ENCODE results near the gene CALCOCO2. TPM values are rescaled to one million over a fixed set of nuclear protein-coding genes. Genes with fewer than 3 reads are reported as not detected.
"Not testable (repeated sequence)": the region's sequence is repeated elsewhere in the genome, so short reads cannot be mapped to it uniquely, and the experiment has no call there.

CALCOCO2 gene
- total and polyA plus RNA-seq, 10 donors = 30.1 to 167 (median 126) TPM

DNA sequence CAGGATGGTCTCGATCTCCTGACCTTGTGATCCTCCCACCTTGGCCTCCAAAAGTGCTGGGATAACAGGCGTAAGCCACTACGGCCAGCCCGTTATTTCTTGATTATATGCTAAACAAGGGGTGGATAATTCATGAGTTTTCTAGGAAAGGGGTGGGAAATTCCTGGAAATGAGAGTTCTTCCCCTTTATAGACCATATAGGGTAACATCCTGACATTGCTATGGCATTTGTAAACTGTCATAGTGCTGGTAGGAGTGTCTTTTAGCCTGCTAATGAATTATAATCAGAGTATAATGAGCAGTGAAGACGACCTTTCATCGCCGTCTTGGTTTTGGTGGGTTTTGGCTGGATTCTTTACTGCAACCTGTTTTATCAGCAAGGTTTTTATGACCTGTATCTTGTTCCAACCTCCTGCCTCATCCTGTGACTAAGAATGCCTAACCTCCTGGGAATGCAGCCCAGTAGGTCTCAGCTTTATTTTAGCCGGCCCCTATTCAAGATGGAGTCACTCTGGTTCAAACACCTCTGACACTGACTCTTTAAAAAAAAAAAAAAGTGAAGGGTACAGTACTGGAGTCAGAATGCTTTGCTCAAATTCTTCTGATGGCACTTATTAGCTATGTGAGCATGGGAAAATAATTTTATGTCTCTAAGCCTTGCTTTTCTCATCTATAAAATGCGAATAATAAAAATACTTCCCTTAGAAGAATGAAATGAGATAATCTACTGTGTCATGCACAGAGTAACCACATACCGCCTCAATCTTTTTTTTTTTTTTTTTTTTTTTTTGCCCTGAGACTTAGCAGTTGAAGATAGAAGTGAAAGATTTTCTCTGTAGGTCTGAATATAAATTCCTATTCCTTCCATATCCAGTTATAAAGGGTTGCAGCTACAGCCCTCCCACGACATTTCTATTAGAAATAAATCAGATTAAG, 5.1 kb upstream of the CALCOCO2 start:
- 83 to 89% (median 87%) methylated on average over 11 of the region's 11 CpGs for WGBS, 5 donors

DNA sequence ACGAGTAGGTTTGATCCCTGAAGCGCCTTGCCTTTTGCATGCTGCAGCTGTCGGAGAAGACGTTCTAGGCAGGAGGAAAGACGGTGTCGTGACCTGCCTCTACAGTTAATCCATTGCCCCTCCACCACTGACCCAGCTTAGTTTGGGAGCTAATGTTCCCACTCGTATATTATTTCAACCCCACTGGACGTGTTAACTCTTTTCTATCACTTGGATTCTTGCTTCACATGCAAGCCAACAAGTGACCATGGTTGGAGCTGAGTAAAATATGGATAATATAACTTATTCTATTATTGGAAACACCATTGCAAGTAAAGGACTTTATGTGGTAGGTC, 681 bp downstream of the CALCOCO2 start:
- 0 to 3% (median 2%) methylated on average over 7 to 8 of the region's 8 CpGs for WGBS, 5 donors
- Histone ChIP-seq H3K4me1 (peaks cover 32 to 60% (median 57%) of the 10 kb centered on the region in 6 donors), H3K36me3 (peaks cover 0 to 17% (median 0%) of the 10 kb centered on the region in 6 donors), H3K9me3 (no peaks in the 10 kb centered on the region), H3K27me3 (replicated peaks in 1 of 7) (no peaks in the 10 kb centered on the region), H3K27ac (peak overlapping the region; percentile 79 to 100 (median 96)), H3K4me3 (peak overlapping the region; percentile 58 to 95 (median 71))
- intact Hi-C loops (cut with DNase I; ENCODE audit: low total_unique reads) = no loop called here
- TF ChIP-seq POLR2AphosphoS5 (IDR thresholded peaks at IDR 0.05) = no peak
- TF ChIP-seq, protein P1, sequence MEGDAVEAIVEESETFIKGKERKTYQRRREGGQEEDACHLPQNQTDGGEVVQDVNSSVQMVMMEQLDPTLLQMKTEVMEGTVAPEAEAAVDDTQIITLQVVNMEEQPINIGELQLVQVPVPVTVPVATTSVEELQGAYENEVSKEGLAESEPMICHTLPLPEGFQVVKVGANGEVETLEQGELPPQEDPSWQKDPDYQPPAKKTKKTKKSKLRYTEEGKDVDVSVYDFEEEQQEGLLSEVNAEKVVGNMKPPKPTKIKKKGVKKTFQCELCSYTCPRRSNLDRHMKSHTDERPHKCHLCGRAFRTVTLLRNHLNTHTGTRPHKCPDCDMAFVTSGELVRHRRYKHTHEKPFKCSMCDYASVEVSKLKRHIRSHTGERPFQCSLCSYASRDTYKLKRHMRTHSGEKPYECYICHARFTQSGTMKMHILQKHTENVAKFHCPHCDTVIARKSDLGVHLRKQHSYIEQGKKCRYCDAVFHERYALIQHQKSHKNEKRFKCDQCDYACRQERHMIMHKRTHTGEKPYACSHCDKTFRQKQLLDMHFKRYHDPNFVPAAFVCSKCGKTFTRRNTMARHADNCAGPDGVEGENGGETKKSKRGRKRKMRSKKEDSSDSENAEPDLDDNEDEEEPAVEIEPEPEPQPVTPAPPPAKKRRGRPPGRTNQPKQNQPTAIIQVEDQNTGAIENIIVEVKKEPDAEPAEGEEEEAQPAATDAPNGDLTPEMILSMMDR (IDR thresholded peaks at IDR 0.05 in 8 of 11, conservative IDR thresholded peaks at IDR 0.05 in 3 of 11) = no peak
- TF ChIP-seq POLR2A (IDR thresholded peaks at IDR 0.05) = no peak
- DNase-seq = no peak

More for the DNA sequence above, 5.1 kb upstream of the CALCOCO2 start:
- TF ChIP-seq, protein P1 (IDR thresholded peaks at IDR 0.05 in 8 of 11, conservative IDR thresholded peaks at IDR 0.05 in 3 of 11) = no peak
- TF ChIP-seq POLR2A (IDR thresholded peaks at IDR 0.05) = no peak
- H3K27ac ChIP-seq = no peak overlapping the region
- H3K4me3 ChIP-seq = no peak overlapping the region
- intact Hi-C loops (cut with DNase I; ENCODE audit: low total_unique reads) = no loop called here
- H3K4me1 ChIP-seq = peaks cover 0 to 6% (median 4%) of the 10 kb centered on the region in 6 donors
- DNase-seq = no peak
- no peaks in the 10 kb centered on the region for H3K9me3 ChIP-seq
- no peaks in the 10 kb centered on the region for H3K36me3 ChIP-seq
- peaks cover 0 to 24% (median 0%) of the 10 kb centered on the region in 7 donors for H3K27me3 ChIP-seq (replicated peaks in 1 of 7)

DNA sequence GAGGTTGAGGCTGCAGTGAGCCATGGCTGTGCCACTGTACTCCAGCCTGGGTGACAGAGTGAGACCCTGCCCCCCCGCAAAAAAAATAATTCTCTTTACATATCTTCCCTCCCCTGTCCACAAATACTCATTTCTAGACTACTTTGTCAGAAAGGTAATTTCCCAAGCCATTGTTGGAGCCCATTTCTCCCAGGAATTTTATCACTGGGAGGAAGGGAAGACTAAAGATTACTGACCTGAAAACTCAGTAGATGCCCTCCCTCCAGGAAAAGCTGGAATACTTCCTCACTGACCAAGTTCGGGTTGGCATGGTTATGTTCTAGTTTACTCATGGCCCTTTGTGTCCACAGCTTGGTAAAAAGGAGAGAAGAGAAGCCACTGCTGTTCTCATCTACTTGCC, 4.1 kb downstream of the CALCOCO2 start:
- no peaks in the 10 kb centered on the region for H3K9me3 ChIP-seq
- DNase-seq = no peak
- H3K36me3 ChIP-seq = peaks cover 0 to 22% (median 0%) of the 10 kb centered on the region in 6 donors
- no peak for TF ChIP-seq POLR2AphosphoS5 (IDR thresholded peaks at IDR 0.05)
- no peak for TF ChIP-seq POLR2A (IDR thresholded peaks at IDR 0.05)
- TF ChIP-seq, protein P1 (IDR thresholded peaks at IDR 0.05 in 8 of 11, conservative IDR thresholded peaks at IDR 0.05 in 3 of 11) = no peak
- intact Hi-C loops (cut with DNase I; ENCODE audit: low total_unique reads) = no loop called here
- H3K27ac ChIP-seq = peak overlapping the region in 2 of 8 donors; percentile 1 to 27
- no peaks in the 10 kb centered on the region for H3K27me3 ChIP-seq (replicated peaks in 1 of 7)
- peaks cover 63 to 94% (median 92%) of the 10 kb centered on the region in 6 donors for H3K4me1 ChIP-seq
- WGBS, 5 donors = 62 to 84% (median 76%) methylated on average over 2 of the region's 2 CpGs
- no peak overlapping the region for H3K4me3 ChIP-seq

DNA sequence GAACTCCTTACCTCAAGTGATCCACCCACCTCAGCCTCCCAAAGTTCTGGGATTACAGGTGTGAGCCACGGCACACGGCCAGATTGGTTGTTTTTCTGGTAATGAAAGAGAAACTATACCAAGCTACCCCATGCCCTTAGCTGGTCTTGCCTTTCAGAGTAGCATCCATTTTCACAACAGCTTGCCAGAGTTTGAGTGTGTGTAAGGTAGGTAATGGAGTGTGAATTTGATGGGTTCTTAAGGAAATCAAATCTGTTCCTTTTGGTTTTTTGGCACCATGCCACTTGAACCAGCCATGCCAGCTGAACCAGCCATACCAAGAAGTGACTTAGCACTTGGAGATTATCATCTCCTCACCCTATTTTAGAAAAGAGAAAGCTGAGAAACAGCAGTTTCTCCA, 5.1 kb downstream of the CALCOCO2 start:
- TF ChIP-seq POLR2A (IDR thresholded peaks at IDR 0.05) = no peak
- no peak for TF ChIP-seq POLR2AphosphoS5 (IDR thresholded peaks at IDR 0.05)
- TF ChIP-seq, protein P1 (IDR thresholded peaks at IDR 0.05 in 8 of 11, conservative IDR thresholded peaks at IDR 0.05 in 3 of 11) = no peak
- Histone ChIP-seq H3K9me3 (no peaks in the 10 kb centered on the region), H3K27me3 (replicated peaks in 1 of 7) (no peaks in the 10 kb centered on the region), H3K36me3 (peaks cover 0 to 22% (median 0%) of the 10 kb centered on the region in 6 donors), H3K27ac (peak overlapping the region in 1 of 8 donors; percentile 14), H3K4me1 (peaks cover 73 to 97% (median 96%) of the 10 kb centered on the region in 6 donors), H3K4me3 (no peak overlapping the region)
- no peak for DNase-seq
- 72 to 91% (median 73%) methylated on average over 2 of the region's 2 CpGs for WGBS, 5 donors
- intact Hi-C loops (cut with DNase I; ENCODE audit: low total_unique reads) = no loop called here

DNA sequence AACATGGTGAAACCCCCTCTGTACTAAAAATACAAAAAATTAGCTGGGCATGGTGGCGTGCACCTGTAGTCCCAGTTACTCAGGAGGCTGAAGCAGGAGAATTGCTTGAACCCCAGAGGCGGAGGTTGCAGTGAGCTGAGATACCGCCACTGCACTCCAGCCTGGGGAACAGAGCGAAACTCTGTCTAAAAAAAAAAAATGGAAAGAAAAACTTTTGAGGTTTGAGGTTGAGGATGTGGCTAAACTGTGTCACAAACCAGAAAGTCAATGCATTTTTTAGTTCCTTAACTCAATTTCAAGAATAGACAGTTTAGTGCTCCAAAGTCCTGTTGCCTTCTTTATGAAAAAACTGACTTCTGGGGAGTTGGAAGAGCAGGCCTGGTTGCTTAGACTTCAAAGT, 6.6 kb downstream of the CALCOCO2 start:
- WGBS, 5 donors = 36 to 56% (median 37%) methylated on average over 4 of the region's 4 CpGs
- intact Hi-C loops (cut with DNase I; ENCODE audit: low total_unique reads); H3K9me3 ChIP-seq; DNase-seq; H3K27me3 ChIP-seq (replicated peaks in 1 of 7): not testable (repeated sequence)
- H3K4me3 ChIP-seq = peak overlapping the region in 1 of 8 donors; percentile 0
- peak overlapping the region; percentile 7 to 89 (median 42) for H3K27ac ChIP-seq
- H3K36me3 ChIP-seq = peaks cover 0 to 28% (median 2%) of the 10 kb centered on the region in 6 donors
- H3K4me1 ChIP-seq = peaks cover 73 to 100% (median 98%) of the 10 kb centered on the region in 6 donors
